B cell (primary cell): Measurements from ENCODE around the gene TBCEL. TPM values are rescaled to one million over a fixed set of nuclear protein-coding genes. Genes with fewer than 3 reads are reported as not detected.

Source experiments
- ATAC-seq: fragments of 200-7000 bp; cut with Tn5 transposase; one replicate; pipeline ENCODE4 v1.10.0; 2021; ENCODE audit warnings: low read depth, mild to moderate bottlenecking, moderate number of reproducible peaks, moderate library complexity
- CTCF ChIA-PET: fragments of 350-600 bp; sonication (Branson Sonifier 250); formaldehyde crosslinking; loops from one replicate; lab custom pipeline; 2021; ENCODE audit warnings: antibody characterized with exemption, inconsistent platforms; lab: Charles Lee
- POLR2A ChIA-PET: fragments of 350-600 bp; sonication (Branson Sonifier 250); formaldehyde crosslinking; loops from one replicate; lab custom pipeline; 2021; ENCODE audit warnings: antibody characterized with exemption; lab: Charles Lee
- DNase-seq: peaks from one replicate; pipeline ENCODE4 v3.0.0; 2013
- H2AFZ ChIP-seq: 2 replicates; pipeline ENCODE4 v1.6.1; 2012; ENCODE audit warnings: mild to moderate bottlenecking, low read depth, low read length; ENCODE audit not compliant: insufficient read depth, poor library complexity, severe bottlenecking
- H3K27ac ChIP-seq, 2 donors: 1 replicate in 1 of 2; 2 replicates in 1 of 2; pipeline ENCODE4 v1.5.1; 2012 to 2013; ENCODE audit warnings: low read length in 2 of 2, mild to moderate bottlenecking in 2 of 2, moderate library complexity in 1 of 2
- H3K27me3 ChIP-seq, 4 experiments: fragments of 200-600 bp in 1 of 4; sonication (generic) in 1 of 4; replicated peaks in 1 of 4; 1 replicate in 2 of 4; 2 replicates in 2 of 4; pipeline versions ENCODE4 v1.6.1 to v1.7.0; 2013 to 2016; ENCODE audit warnings: low read length in 3 of 4, mild to moderate bottlenecking in 2 of 4, mixed read lengths in 1 of 4, moderate library complexity in 1 of 4; ENCODE audit not compliant: insufficient read depth in 4 of 4, control insufficient read depth in 3 of 4; ENCODE audit errors: control extremely low read depth in 1 of 4
- H3K36me3 ChIP-seq, 2 experiments: replicated peaks in 1 of 2; 1 replicate in 1 of 2; 2 replicates in 1 of 2; pipeline versions ENCODE4 v1.6.1 to v1.7.1; 2013; ENCODE audit warnings: low read length in 1 of 2; ENCODE audit not compliant: insufficient read depth in 2 of 2, control insufficient read depth in 1 of 2; ENCODE audit errors: control extremely low read depth in 1 of 2, extremely low read depth in 1 of 2
- H3K4me1 ChIP-seq, 2 donors: fragments of 200-600 bp in 1 of 2; sonication (generic) in 1 of 2; 1 replicate in 1 of 2; 2 replicates in 1 of 2; pipeline versions ENCODE4 v1.5.1 to v1.6.1; 2013 to 2017; ENCODE audit warnings: low read length in 2 of 2; ENCODE audit not compliant: control insufficient read depth in 2 of 2, insufficient read depth in 2 of 2
- H3K4me2 ChIP-seq: replicated peaks from 2 replicates; pipeline ENCODE3; 2012; ENCODE audit warnings: mild to moderate bottlenecking, low read depth, low read length; ENCODE audit not compliant: poor library complexity, severe bottlenecking
- H3K4me3 ChIP-seq, 5 experiments: fragments of 200-600 bp in 1 of 5; sonication (generic) in 1 of 5; 1 replicate in 3 of 5; 2 replicates in 2 of 5; pipeline versions ENCODE4 v1.5.1 to v1.7.0; 2011 to 2016; ENCODE audit warnings: low read length in 4 of 5, mild to moderate bottlenecking in 4 of 5, low read depth in 2 of 5, control low read depth in 1 of 5, moderate library complexity in 1 of 5; ENCODE audit not compliant: insufficient read depth in 1 of 5; ENCODE audit errors: control extremely low read depth in 1 of 5, extremely low read depth in 1 of 5
- H3K79me2 ChIP-seq: fragments of 200-600 bp; sonication (generic); one replicate; pipeline ENCODE4 v1.6.0; 2016; ENCODE audit warnings: low read length; ENCODE audit not compliant: control insufficient read depth, insufficient read depth
- H3K9ac ChIP-seq: fragments of 200-600 bp; sonication (generic); 2 replicates; pipeline ENCODE4 v1.6.1; 2017; ENCODE audit warnings: mild to moderate bottlenecking, low read length, moderate library complexity
- H3K9me3 ChIP-seq, 3 donors: one replicate each; pipeline versions ENCODE4 v1.6.1 to v1.7.1; 2013; ENCODE audit warnings: low read length in 2 of 3; ENCODE audit not compliant: control insufficient read depth in 2 of 3, insufficient read depth in 1 of 3; ENCODE audit errors: control extremely low read depth in 1 of 3
- H4K20me1 ChIP-seq: 2 replicates; pipeline ENCODE4 v1.6.0; 2012; ENCODE audit warnings: mild to moderate bottlenecking, low read length; ENCODE audit not compliant: insufficient read depth, control insufficient read depth, poor library complexity, severe bottlenecking
- H3K27ac Mint-ChIP-seq: one replicate; pipeline ENCODE4 v1.8.0; 2021; ENCODE audit warnings: mixed read lengths
- H3K27me3 Mint-ChIP-seq: one replicate; pipeline ENCODE4 v1.8.0; 2021; ENCODE audit warnings: mixed read lengths
- H3K4me1 Mint-ChIP-seq: one replicate; pipeline ENCODE4 v1.8.0; 2021; ENCODE audit warnings: mixed read lengths
- H3K4me3 Mint-ChIP-seq: one replicate; pipeline ENCODE4 v1.8.0; 2021; ENCODE audit warnings: mixed read lengths
- H3K9me3 Mint-ChIP-seq: one replicate; pipeline ENCODE4 v1.8.0; 2022; ENCODE audit warnings: mixed read lengths; ENCODE audit not compliant: insufficient read depth
- CTCF ChIP-seq: fragments of 200-600 bp; IDR thresholded peaks from one replicate; pipeline ENCODE4 v1.8.0; 2022; ENCODE audit warnings: antibody characterized with exemption, mild to moderate bottlenecking
- EZH2 ChIP-seq: IDR thresholded peaks from 2 replicates; pipeline ENCODE4 v1.6.1; 2012; ENCODE audit warnings: borderline replicate concordance, low read depth, mild to moderate bottlenecking, moderate library complexity, low read length; ENCODE audit not compliant: insufficient read depth, poor library complexity, severe bottlenecking
- WGBS: methylation state at CpG from one replicate; pipeline ENCODE4 v1.1.5; 2013; ENCODE audit warnings: missing lambda C conversion rate; ENCODE audit not compliant: insufficient coverage; 5-methylcytosine and 5-hydroxymethylcytosine counted together
- intact Hi-C: fragments of 100-400 bp; cut with micrococcal nuclease; formaldehyde crosslinking; loops from one replicate; pipeline ENCODE4 v1.10.0; 2022
- polyA plus RNA-seq: library from polyadenylated mRNA; depleted of rRNA; stranded (reverse); fragments of >200 nt; gene quantifications from 2 replicates; pipeline ENCODE4 v1.2.3, GENCODE V29; 2012
- total RNA-seq, 2 donors: library from RNA; stranded (reverse); fragments of 120-200 nt in 1 of 2; gene quantifications; 1 replicate in 1 of 2; 2 replicates in 1 of 2; pipeline versions ENCODE4 v1.2.3 to v1.2.4, GENCODE V29; 2013 to 2022

The TBCEL gene
- total and polyA plus RNA-seq, 2 donors (not counting 1 experiment from before 2014, with no cell fraction given), result 3.5 to 22.8 TPM

DNA sequence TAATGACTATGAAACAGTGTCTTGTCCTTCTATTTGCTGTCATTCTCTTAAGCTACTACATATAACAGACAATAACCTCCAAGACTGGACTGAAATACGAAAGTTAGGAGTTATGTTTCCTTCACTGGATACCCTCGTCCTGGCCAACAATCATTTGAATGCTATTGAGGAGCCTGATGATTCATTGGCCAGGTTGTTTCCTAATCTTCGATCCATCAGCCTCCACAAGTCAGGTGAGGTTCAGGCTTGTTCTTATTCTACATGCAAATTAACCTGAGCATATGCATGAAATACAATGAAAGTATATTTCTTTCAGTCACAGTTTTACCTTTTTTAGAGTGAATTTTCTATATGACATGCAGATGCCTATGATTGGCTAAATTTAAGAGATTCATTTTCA is 31.2 kb downstream of the TBCEL start:
- H4K20me1 ChIP-seq, result no peaks in the 10 kb centered on the region
- no peak overlapping the region for H3K4me2 ChIP-seq
- H3K9me3 Mint-ChIP-seq, result no peaks in the 10 kb centered on the region
- peaks cover 2 to 36% of the 10 kb centered on the region in 2 experiments for H3K36me3 ChIP-seq
- no peaks in the 10 kb centered on the region for H3K27me3 ChIP-seq
- DNase-seq (no peak), ATAC-seq (no peak)
- no peaks in the 10 kb centered on the region for H3K4me1 ChIP-seq
- intact Hi-C loops, result no loop called here
- H3K79me2 ChIP-seq, result no peaks in the 10 kb centered on the region
- H3K27me3 Mint-ChIP-seq, result no peaks in the 10 kb centered on the region
- no peak overlapping the region for H3K4me3 ChIP-seq
- TF ChIP-seq CTCF, result no peak
- ChIA-PET POLR2A (no interaction called here), CTCF (interaction anchor here (1.0 kb wide), 1 partner anchor 9 kb away, joined by 5 read pairs; no protein-coding TSS in a partner anchor)
- H2AFZ ChIP-seq, result no peak overlapping the region
- no peaks in the 10 kb centered on the region for H3K9me3 ChIP-seq
- H3K9ac ChIP-seq, result no peak overlapping the region
- H3K27ac ChIP-seq, result no peak overlapping the region
- H3K4me3 Mint-ChIP-seq, result no peak overlapping the region
- no peaks in the 10 kb centered on the region for H3K4me1 Mint-ChIP-seq
- 100% methylated on average over 1 of the region's 3 CpGs for WGBS
- H3K27ac Mint-ChIP-seq, result no peak overlapping the region

DNA sequence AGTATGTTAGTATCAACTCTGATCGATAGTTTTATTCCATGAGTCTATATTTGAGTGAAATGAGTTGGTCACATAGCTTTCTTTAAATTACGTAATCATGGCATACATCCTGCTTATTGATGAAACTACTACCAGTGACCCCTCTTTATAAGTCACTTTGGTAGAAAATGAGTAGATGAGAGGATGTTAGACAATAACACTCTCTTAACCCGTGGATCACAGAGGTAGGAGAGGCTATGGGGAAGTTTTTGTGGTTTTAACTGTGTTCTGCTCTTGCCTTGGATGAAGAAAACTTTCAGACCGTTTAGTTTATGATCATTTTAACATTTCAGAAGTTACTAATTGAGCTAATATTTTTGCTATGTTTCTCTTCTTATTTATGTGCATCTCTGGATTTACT is 34.0 kb downstream of the TBCEL start:
- no peaks in the 10 kb centered on the region for H3K79me2 ChIP-seq
- no peak overlapping the region for H3K27ac Mint-ChIP-seq
- H3K9me3 ChIP-seq, result no peaks in the 10 kb centered on the region
- intact Hi-C loops, result no loop called here
- H4K20me1 ChIP-seq, result no peaks in the 10 kb centered on the region
- H3K9me3 Mint-ChIP-seq, result no peaks in the 10 kb centered on the region
- no peak overlapping the region for H3K27ac ChIP-seq
- CTCF ChIA-PET, result no interaction called here
- no CpG with 5 or more reads among the region's 4 CpGs for WGBS
- H3K4me2 ChIP-seq, result no peak overlapping the region
- no peak overlapping the region for H2AFZ ChIP-seq
- H3K27me3 Mint-ChIP-seq, result no peaks in the 10 kb centered on the region
- no peak for ATAC-seq
- no peak for TF ChIP-seq EZH2
- no peak for TF ChIP-seq CTCF
- no peaks in the 10 kb centered on the region for H3K4me1 Mint-ChIP-seq
- DNase-seq, result no peak
- no peaks in the 10 kb centered on the region for H3K27me3 ChIP-seq
- POLR2A ChIA-PET, result no interaction called here
- H3K36me3 ChIP-seq, result peaks cover 2 to 38% of the 10 kb centered on the region in 2 experiments
- no peak overlapping the region for H3K4me3 Mint-ChIP-seq
- no peak overlapping the region for H3K9ac ChIP-seq
- no peak overlapping the region for H3K4me3 ChIP-seq
- H3K4me1 ChIP-seq, result no peaks in the 10 kb centered on the region
